ENCODE data around the gene DNAJC4.

GRCh38 chr11:64211181-64211872 lies 19.0 kb upstream of the DNAJC4 start:
- TF ChIP-seq CTCF (IDR thresholded peaks at IDR 0.05) (no peak), POLR2A (IDR thresholded peaks at IDR 0.05) (no peak)
